HepG2 (cell line): ENCODE measurements around the gene EPHA2. TPM values are rescaled to one million over a fixed set of nuclear protein-coding genes. Genes with fewer than 3 reads are reported as not detected.

Experiments used
- ARHGAP35 ChIP-seq: sonication (generic); formaldehyde crosslinking; IDR thresholded peaks from 2 replicates; pipeline ENCODE4 v1.9.0; 2022; ENCODE audit warnings: mild to moderate bottlenecking, inconsistent platforms, moderate library complexity, missing genetic modification reagents, borderline replicate concordance
- MTA1 ChIP-seq: sonication (generic); formaldehyde crosslinking; IDR thresholded peaks from 2 replicates; pipeline ENCODE4 v1.4.0; 2020; ENCODE audit warnings: missing genetic modification reagents, mild to moderate bottlenecking, borderline replicate concordance
- MTA3 ChIP-seq: sonication (generic); formaldehyde crosslinking; IDR thresholded peaks from 2 replicates; pipeline ENCODE4 v1.4.0; 2020; ENCODE audit warnings: missing genetic modification reagents
- SNRNP70 ChIP-seq: fragments of 200-400 bp; formaldehyde crosslinking; IDR thresholded peaks from 2 replicates; pipeline ENCODE4 v1.6.1; 2017; ENCODE audit warnings: mild to moderate bottlenecking, low read depth, low read length, moderate library complexity
- STAT5B ChIP-seq: sonication (generic); formaldehyde crosslinking; IDR thresholded peaks from 2 replicates; pipeline ENCODE4 v1.4.0; 2020; ENCODE audit warnings: missing genetic modification reagents
- TOE1 ChIP-seq: sonication (generic); formaldehyde crosslinking; IDR thresholded peaks from 2 replicates; pipeline ENCODE4 v1.4.0; 2020; ENCODE audit warnings: mild to moderate bottlenecking, missing genetic modification reagents
- ZBTB42 ChIP-seq: sonication (generic); formaldehyde crosslinking; IDR thresholded peaks from 2 replicates; pipeline ENCODE4 v1.5.0; 2020; ENCODE audit warnings: mild to moderate bottlenecking, missing genetic modification reagents
- ZFP62 ChIP-seq: sonication (generic); formaldehyde crosslinking; IDR thresholded peaks from 2 replicates; pipeline ENCODE4 v1.4.0; 2020; ENCODE audit warnings: missing genetic modification reagents
- ZNF570 ChIP-seq: sonication (generic); formaldehyde crosslinking; IDR thresholded peaks from 2 replicates; pipeline ENCODE4 v1.4.0; 2020; ENCODE audit warnings: mild to moderate bottlenecking, missing genetic modification reagents, borderline replicate concordance
- ZNF614 ChIP-seq: IDR thresholded peaks from 2 replicates; pipeline ENCODE4 v1.6.1; 2018; ENCODE audit warnings: missing biosample characterization, missing genetic modification reagents, inconsistent platforms, borderline replicate concordance
- ZNF749 ChIP-seq: sonication (generic); formaldehyde crosslinking; IDR thresholded peaks from 2 replicates; pipeline ENCODE4 v1.8.0; 2022; ENCODE audit warnings: mild to moderate bottlenecking, missing genetic modification reagents, moderate library complexity, borderline replicate concordance
- polyA plus RNA-seq, 8 experiments: library from polyadenylated mRNA; depleted of rRNA in 3 of 8; stranded (reverse) in 7 of 8; unstranded in 1 of 8; fragments of >200 nt; fragmentation: Illumina TruSeq in 4 of 8; extraction: Trizol in 4 of 8; gene quantifications; 2 replicates each; pipeline versions ENCODE4 v1.2.1 to v1.2.3, GENCODE V29; 2011 to 2016; ENCODE audit warnings: low read depth in 4 of 8, missing spikeins in 1 of 8, mixed read lengths in 1 of 8; ENCODE audit not compliant: insufficient read depth in 1 of 8
- total RNA-seq, 5 experiments: library from RNA; depleted of rRNA; stranded (reverse); fragments of >200 nt; fragmentation: Illumina TruSeq; extraction: Trizol; gene quantifications; 2 replicates each; pipeline ENCODE4 v1.2.3, GENCODE V29; 2016; ENCODE audit warnings: low read depth in 1 of 5
- TF ChIP-seq, protein P1 (sequence below): sonication (generic); formaldehyde crosslinking; IDR thresholded peaks from 2 replicates; pipeline ENCODE4 v1.4.0; 2020; ENCODE audit warnings: mild to moderate bottlenecking, missing genetic modification reagents
- TF ChIP-seq, protein P2 (sequence below): sonication (generic); formaldehyde crosslinking; IDR thresholded peaks from 2 replicates; pipeline ENCODE4; 2020; ENCODE audit warnings: missing genetic modification reagents, mild to moderate bottlenecking, borderline replicate concordance
- TF ChIP-seq, protein P3 (sequence below): sonication (generic); formaldehyde crosslinking; IDR thresholded peaks from 2 replicates; pipeline ENCODE4 v1.4.0; 2020; ENCODE audit warnings: missing genetic modification reagents, borderline replicate concordance
- TF ChIP-seq, protein P4 (sequence below): IDR thresholded peaks from 2 replicates; pipeline ENCODE4 v1.6.1; 2016; ENCODE audit warnings: mild to moderate bottlenecking, missing biosample characterization, missing genetic modification reagents
- TF ChIP-seq, protein P5 (sequence below): sonication (generic); formaldehyde crosslinking; IDR thresholded peaks from 2 replicates; pipeline ENCODE4 v1.5.0; 2020; ENCODE audit warnings: mild to moderate bottlenecking, missing genetic modification reagents
- TF ChIP-seq, protein P6 (sequence below): sonication (generic); formaldehyde crosslinking; IDR thresholded peaks from 2 replicates; pipeline ENCODE4 v1.5.0; 2020; ENCODE audit warnings: mild to moderate bottlenecking, low read depth, missing genetic modification reagents, borderline replicate concordance

Gene EPHA2
- total and polyA plus RNA-seq, 2 of the 13 experiments (the other 11 are each of a cell fraction or from before 2014, with no cell fraction given) = 33.6 to 53.6 TPM

DNA sequence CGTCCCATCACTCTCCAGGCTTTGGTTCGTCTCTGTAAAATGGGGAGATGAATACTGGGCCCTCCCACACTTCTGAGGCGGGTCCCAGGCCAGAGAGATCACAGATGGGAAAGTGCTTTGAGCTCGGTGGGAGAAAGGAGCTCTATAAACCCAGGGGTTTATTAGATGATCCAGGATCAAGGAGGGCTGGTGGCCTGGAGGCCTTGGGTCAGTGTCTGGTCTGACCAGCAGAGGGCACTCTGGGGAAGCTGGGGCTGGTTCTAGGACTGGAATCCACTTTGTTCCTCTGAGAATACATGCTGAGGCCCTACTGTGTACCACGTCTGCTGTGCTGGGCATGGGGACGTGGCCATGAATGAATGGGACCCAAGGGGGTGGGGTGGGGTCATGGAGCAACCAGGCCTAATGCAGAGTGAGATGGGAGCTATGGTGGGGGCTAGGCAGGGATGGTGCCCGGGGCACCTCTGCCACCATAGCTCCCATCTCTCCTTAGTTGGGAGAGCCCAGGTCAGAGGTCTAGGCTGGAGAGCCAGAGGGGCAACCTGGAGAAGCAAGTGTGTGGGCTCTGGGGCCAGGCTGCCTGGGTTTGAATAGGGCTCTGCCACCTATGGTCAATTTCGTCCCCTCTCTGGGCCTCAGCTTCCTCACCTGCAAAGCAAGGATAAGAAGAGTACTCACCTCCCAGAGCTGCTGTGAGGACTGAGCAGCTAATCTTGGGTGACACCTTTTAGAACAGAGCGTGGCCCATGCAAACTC, 73.4 kb downstream of the EPHA2 start (continued):
- TF ChIP-seq, protein P1, sequence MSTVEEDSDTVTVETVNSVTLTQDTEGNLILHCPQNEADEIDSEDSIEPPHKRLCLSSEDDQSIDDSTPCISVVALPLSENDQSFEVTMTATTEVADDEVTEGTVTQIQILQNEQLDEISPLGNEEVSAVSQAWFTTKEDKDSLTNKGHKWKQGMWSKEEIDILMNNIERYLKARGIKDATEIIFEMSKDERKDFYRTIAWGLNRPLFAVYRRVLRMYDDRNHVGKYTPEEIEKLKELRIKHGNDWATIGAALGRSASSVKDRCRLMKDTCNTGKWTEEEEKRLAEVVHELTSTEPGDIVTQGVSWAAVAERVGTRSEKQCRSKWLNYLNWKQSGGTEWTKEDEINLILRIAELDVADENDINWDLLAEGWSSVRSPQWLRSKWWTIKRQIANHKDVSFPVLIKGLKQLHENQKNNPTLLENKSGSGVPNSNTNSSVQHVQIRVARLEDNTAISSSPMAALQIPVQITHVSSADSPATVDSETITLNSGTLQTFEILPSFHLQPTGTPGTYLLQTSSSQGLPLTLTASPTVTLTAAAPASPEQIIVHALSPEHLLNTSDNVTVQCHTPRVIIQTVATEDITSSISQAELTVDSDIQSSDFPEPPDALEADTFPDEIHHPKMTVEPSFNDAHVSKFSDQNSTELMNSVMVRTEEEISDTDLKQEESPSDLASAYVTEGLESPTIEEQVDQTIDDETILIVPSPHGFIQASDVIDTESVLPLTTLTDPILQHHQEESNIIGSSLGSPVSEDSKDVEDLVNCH (CRISPR knock-in tag) = no peak
- TF ChIP-seq ZFP62 (CRISPR knock-in tag) (no peak), ZNF749 (CRISPR knock-in tag) (no peak), ARHGAP35 (CRISPR knock-in tag) (no peak), TOE1 (no peak), MTA3 (CRISPR knock-in tag) (no peak), SNRNP70 (no peak), STAT5B (CRISPR knock-in tag) (no peak), ZNF570 (no peak), MTA1 (CRISPR knock-in tag) (no peak), ZNF614 (CRISPR knock-in tag) (no peak), ZBTB42 (CRISPR knock-in tag) (no peak)
- TF ChIP-seq, protein P2, sequence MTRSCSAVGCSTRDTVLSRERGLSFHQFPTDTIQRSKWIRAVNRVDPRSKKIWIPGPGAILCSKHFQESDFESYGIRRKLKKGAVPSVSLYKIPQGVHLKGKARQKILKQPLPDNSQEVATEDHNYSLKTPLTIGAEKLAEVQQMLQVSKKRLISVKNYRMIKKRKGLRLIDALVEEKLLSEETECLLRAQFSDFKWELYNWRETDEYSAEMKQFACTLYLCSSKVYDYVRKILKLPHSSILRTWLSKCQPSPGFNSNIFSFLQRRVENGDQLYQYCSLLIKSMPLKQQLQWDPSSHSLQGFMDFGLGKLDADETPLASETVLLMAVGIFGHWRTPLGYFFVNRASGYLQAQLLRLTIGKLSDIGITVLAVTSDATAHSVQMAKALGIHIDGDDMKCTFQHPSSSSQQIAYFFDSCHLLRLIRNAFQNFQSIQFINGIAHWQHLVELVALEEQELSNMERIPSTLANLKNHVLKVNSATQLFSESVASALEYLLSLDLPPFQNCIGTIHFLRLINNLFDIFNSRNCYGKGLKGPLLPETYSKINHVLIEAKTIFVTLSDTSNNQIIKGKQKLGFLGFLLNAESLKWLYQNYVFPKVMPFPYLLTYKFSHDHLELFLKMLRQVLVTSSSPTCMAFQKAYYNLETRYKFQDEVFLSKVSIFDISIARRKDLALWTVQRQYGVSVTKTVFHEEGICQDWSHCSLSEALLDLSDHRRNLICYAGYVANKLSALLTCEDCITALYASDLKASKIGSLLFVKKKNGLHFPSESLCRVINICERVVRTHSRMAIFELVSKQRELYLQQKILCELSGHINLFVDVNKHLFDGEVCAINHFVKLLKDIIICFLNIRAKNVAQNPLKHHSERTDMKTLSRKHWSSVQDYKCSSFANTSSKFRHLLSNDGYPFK (CRISPR knock-in tag) = no peak
- TF ChIP-seq, protein P3, sequence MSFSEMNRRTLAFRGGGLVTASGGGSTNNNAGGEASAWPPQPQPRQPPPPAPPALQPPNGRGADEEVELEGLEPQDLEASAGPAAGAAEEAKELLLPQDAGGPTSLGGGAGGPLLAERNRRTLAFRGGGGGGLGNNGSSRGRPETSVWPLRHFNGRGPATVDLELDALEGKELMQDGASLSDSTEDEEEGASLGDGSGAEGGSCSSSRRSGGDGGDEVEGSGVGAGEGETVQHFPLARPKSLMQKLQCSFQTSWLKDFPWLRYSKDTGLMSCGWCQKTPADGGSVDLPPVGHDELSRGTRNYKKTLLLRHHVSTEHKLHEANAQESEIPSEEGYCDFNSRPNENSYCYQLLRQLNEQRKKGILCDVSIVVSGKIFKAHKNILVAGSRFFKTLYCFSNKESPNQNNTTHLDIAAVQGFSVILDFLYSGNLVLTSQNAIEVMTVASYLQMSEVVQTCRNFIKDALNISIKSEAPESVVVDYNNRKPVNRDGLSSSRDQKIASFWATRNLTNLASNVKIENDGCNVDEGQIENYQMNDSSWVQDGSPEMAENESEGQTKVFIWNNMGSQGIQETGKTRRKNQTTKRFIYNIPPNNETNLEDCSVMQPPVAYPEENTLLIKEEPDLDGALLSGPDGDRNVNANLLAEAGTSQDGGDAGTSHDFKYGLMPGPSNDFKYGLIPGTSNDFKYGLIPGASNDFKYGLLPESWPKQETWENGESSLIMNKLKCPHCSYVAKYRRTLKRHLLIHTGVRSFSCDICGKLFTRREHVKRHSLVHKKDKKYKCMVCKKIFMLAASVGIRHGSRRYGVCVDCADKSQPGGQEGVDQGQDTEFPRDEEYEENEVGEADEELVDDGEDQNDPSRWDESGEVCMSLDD (CRISPR knock-in tag) = no peak
- TF ChIP-seq, protein P4, sequence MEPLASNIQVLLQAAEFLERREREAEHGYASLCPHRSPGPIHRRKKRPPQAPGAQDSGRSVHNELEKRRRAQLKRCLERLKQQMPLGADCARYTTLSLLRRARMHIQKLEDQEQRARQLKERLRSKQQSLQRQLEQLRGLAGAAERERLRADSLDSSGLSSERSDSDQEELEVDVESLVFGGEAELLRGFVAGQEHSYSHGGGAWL = no peak
- TF ChIP-seq, protein P5, sequence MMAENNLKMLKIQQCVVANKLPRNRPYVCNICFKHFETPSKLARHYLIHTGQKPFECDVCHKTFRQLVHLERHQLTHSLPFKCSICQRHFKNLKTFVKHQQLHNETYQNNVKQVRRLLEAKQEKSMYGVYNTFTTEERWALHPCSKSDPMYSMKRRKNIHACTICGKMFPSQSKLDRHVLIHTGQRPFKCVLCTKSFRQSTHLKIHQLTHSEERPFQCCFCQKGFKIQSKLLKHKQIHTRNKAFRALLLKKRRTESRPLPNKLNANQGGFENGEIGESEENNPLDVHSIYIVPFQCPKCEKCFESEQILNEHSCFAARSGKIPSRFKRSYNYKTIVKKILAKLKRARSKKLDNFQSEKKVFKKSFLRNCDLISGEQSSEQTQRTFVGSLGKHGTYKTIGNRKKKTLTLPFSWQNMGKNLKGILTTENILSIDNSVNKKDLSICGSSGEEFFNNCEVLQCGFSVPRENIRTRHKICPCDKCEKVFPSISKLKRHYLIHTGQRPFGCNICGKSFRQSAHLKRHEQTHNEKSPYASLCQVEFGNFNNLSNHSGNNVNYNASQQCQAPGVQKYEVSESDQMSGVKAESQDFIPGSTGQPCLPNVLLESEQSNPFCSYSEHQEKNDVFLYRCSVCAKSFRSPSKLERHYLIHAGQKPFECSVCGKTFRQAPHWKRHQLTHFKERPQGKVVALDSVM (CRISPR knock-in tag) = no peak
- TF ChIP-seq, protein P6, sequence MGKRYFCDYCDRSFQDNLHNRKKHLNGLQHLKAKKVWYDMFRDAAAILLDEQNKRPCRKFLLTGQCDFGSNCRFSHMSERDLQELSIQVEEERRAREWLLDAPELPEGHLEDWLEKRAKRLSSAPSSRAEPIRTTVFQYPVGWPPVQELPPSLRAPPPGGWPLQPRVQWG (CRISPR knock-in tag) = no peak
